HG02678 (cell line): Measurements from ENCODE around the gene HJURP.

ENCODE experiments used
- ATAC-seq: cut with Tn5 transposase; IDR thresholded peaks from one replicate; pipeline ENCODE4 v1.9.1; 2021; ENCODE audit warnings: mild to moderate bottlenecking, moderate library complexity; ENCODE audit not compliant: unreplicated experiment

The HJURP gene

GRCh38 chr2:233795735-233796171, 58.6 kb downstream of the HJURP start:
- ATAC-seq: no peak

GRCh38 chr2:233794128-233794658, 60.1 kb downstream of the HJURP start:
- ATAC-seq: no peak

GRCh38 chr2:233793465-233794127, 60.7 kb downstream of the HJURP start:
- ATAC-seq: no peak

GRCh38 chr2:233792720-233793119, 61.6 kb downstream of the HJURP start:
- ATAC-seq: no peak

- no peak for ATAC-seq
Measured at GRCh38 chr2:233791883-233792329, 62.4 kb downstream of the HJURP start.

GRCh38 chr2:233791151-233791882, 63.0 kb downstream of the HJURP start:
- no peak for ATAC-seq

- ATAC-seq: no peak
Measured at GRCh38 chr2:233789554-233789953, 64.8 kb downstream of the HJURP start.
